OCI-LY7 (cell line): ENCODE results near the gene GPN1.

Source experiments
- EZH2phosphoT487 ChIP-seq: fragments of 200-600 bp; sonication (generic); IDR thresholded peaks from 2 replicates; pipeline ENCODE4 v1.6.1; 2018; ENCODE audit warnings: low read depth, borderline replicate concordance, mild to moderate bottlenecking, mixed run types, antibody characterized with exemption, low read length, moderate library complexity, mixed read lengths
- TF ChIP-seq, protein P1 (sequence below): fragments of 200-600 bp; sonication (generic); conservative IDR thresholded peaks from 2 replicates; pipeline ENCODE4 v1.5.1; 2014; ENCODE audit warnings: mild to moderate bottlenecking, antibody characterized with exemption, low read length, moderate library complexity, mixed read lengths

DNA sequence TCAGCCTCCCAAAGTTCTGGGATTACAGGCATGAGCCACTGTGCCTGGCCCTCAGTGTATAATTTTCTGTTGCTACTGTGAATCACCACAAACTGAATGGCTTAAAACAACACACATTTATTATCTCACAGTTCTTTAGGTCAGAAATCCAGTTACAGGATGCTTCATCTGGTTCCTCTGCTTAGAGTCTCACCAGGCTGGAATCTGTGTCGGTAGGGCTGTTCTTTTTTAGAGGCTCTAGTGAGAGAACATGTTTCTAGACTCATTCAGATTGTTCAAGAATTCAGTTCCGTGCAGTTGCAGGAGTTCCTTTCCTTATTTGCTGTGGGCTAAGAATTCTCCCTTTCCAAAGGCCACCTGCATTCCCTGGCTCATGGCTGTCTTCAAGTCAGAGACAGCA lies 22.2 kb upstream of the GPN1 start:
- TF ChIP-seq, protein P1, sequence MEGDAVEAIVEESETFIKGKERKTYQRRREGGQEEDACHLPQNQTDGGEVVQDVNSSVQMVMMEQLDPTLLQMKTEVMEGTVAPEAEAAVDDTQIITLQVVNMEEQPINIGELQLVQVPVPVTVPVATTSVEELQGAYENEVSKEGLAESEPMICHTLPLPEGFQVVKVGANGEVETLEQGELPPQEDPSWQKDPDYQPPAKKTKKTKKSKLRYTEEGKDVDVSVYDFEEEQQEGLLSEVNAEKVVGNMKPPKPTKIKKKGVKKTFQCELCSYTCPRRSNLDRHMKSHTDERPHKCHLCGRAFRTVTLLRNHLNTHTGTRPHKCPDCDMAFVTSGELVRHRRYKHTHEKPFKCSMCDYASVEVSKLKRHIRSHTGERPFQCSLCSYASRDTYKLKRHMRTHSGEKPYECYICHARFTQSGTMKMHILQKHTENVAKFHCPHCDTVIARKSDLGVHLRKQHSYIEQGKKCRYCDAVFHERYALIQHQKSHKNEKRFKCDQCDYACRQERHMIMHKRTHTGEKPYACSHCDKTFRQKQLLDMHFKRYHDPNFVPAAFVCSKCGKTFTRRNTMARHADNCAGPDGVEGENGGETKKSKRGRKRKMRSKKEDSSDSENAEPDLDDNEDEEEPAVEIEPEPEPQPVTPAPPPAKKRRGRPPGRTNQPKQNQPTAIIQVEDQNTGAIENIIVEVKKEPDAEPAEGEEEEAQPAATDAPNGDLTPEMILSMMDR = no peak
- no peak for TF ChIP-seq EZH2phosphoT487
